Lower leg skin (tissue), 4 donors: ENCODE measurements around the gene FLNB. TPM values are rescaled to one million over a fixed set of nuclear protein-coding genes. Genes with fewer than 3 reads are reported as not detected.

ENCODE experiments used
- DNase-seq, 2 donors: peaks; one replicate each; pipeline ENCODE4 v3.0.0-alpha.2; 2019; ENCODE audit warnings: low spot score in 2 of 2
- H3K4me3 ChIP-seq: fragments of 200-600 bp; sonication (generic); 2 replicates; pipeline ENCODE4 v1.5.1; 2017; ENCODE audit warnings: mild to moderate bottlenecking, low read depth; ENCODE audit not compliant: poor library complexity, severe bottlenecking
- POLR2A ChIP-seq, 2 donors: fragments of 450-650 bp; IDR thresholded peaks; one replicate each; pipeline ENCODE4 v1.6.1; 2016 to 2017; ENCODE audit warnings: antibody characterized with exemption in 2 of 2, mild to moderate bottlenecking in 1 of 2, moderate library complexity in 1 of 2
- WGBS, 2 donors: methylation state at CpG; one replicate each; pipeline ENCODE4 v1.1.5; 2018; 5-methylcytosine and 5-hydroxymethylcytosine counted together
- intact Hi-C: fragments of 100-400 bp; cut with DNase I; formaldehyde crosslinking; loops from one replicate; pipeline ENCODE4 v1.15.0; 2023; ENCODE audit warnings: low total_unique reads
- total RNA-seq, 4 donors: library from RNA; depleted of rRNA; stranded (reverse); fragments of >200 nt; gene quantifications; one replicate each; pipeline ENCODE4 v1.1.0, GENCODE V29; 2016
- TF ChIP-seq, protein P1 (sequence below), 3 donors: fragments of 450-650 bp; IDR thresholded peaks; one replicate each; pipeline ENCODE4 v1.5.1; 2016; ENCODE audit warnings: antibody characterized with exemption in 3 of 3, mild to moderate bottlenecking in 3 of 3, moderate library complexity in 2 of 3

FLNB gene
- total RNA-seq, 4 donors from 2014 or later, result 108 to 155 (median 128) TPM

DNA sequence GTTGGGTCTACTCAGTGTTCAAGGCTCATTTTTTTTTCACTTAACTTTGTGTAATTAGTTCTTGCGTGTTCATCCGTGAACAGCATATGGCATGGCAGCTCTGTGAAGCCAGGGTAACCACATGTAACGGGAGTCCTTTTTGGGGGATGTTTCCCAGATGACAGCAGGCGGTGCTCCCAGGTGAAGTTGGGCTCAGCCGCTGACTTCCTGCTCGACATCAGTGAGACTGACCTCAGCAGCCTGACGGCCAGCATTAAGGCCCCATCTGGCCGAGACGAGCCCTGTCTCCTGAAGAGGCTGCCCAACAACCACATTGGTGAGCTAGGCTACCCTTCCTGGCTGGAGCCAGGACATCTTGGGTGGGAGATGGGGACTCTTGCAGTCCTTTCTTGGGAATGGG lies 139.8 kb downstream of the FLNB start:
- H3K4me3 ChIP-seq, result no peak overlapping the region
- DNase-seq, result no peak
- intact Hi-C loops, result no loop called here
- WGBS, 2 donors, result 96 to 97% methylated on average over 9 of the region's 9 CpGs
- TF ChIP-seq POLR2A (IDR thresholded peaks at IDR 0.05), result no peak
- TF ChIP-seq, protein P1, sequence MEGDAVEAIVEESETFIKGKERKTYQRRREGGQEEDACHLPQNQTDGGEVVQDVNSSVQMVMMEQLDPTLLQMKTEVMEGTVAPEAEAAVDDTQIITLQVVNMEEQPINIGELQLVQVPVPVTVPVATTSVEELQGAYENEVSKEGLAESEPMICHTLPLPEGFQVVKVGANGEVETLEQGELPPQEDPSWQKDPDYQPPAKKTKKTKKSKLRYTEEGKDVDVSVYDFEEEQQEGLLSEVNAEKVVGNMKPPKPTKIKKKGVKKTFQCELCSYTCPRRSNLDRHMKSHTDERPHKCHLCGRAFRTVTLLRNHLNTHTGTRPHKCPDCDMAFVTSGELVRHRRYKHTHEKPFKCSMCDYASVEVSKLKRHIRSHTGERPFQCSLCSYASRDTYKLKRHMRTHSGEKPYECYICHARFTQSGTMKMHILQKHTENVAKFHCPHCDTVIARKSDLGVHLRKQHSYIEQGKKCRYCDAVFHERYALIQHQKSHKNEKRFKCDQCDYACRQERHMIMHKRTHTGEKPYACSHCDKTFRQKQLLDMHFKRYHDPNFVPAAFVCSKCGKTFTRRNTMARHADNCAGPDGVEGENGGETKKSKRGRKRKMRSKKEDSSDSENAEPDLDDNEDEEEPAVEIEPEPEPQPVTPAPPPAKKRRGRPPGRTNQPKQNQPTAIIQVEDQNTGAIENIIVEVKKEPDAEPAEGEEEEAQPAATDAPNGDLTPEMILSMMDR (IDR thresholded peaks at IDR 0.05), result no peak

DNA sequence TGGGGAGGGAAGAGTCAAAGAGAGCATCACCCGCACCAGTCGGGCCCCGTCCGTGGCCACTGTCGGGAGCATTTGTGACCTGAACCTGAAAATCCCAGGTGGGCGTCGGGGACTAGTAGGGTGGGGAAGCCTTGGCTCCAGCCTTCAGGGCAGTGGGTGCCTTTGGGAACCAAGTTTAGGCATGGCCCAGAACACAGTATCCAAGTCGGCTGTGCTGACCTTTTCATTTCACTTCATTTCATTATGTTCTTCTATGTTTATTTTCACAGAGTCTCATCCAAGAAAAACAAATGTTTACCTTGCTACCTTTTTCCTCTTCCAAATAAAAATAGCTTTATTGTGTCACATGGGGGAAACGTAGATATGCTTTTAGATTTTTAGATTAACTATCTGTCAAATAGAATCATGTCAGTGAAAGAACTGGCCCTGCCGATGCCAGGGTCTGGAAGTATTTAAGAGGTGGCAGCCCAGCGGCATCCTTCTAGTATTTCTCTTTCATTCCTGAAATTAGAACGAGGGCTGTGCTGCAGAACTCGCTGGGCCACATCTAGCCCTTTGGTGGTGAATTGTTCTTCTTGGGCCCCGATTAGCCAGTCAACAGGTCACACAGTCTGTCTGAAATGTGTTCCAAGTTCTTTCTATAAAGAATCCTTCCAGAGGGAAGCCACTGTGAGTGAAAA lies 142.0 kb downstream of the FLNB start:
- intact Hi-C loops, result no loop called here
- no peak for TF ChIP-seq POLR2A (IDR thresholded peaks at IDR 0.05)
- DNase-seq, result no peak
- 80 to 85% methylated on average over 14 of the region's 14 CpGs for WGBS, 2 donors
- no peak overlapping the region for H3K4me3 ChIP-seq

DNA sequence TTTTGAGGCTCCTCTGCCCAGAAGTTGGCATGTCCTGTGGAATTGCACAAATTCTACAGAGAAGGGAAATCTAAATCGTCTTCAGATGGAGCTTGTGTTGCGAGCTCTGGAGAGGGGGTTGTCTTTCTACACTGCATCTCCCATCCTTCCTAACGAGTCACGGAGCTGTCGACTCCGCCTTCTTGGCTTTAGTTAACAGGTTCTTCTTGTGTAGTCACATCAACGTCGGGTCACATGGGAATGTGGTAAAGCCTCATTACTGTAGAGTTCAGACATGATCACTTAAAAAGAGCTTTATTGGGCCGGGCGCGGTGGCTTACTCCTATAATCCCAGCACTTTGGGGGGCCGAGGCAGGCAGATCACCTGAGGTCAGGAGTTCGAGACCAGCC lies 142.6 kb downstream of the FLNB start:
- intact Hi-C loops, result no loop called here
- DNase-seq, result no peak
- WGBS, 2 donors, result 59 to 64% methylated on average over 13 of the region's 13 CpGs
- TF ChIP-seq POLR2A (IDR thresholded peaks at IDR 0.05), result no peak
- TF ChIP-seq, protein P1 (IDR thresholded peaks at IDR 0.05), result no peak
- H3K4me3 ChIP-seq, result no peak overlapping the region

DNA sequence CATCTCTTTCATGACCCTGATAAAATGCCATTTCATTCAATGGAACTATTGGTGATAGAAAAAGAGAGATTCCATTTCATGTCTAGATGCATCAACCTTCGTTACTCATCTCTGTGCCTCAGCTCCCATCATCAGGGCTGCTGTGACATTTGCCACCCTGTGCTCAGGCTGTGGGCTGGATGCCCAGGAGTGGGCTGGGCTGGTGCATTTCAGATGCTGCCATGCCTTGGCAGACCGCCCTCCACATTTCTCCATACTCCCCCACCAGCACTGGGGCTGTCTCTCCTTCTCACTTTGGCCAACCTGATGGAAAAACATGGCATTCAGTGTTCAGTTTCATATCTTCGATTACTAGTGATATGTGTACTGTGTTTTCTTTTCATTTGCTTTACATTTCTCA lies 143.4 kb downstream of the FLNB start:
- no peak for DNase-seq
- H3K4me3 ChIP-seq, result no peak overlapping the region
- TF ChIP-seq POLR2A (IDR thresholded peaks at IDR 0.05), result no peak
- TF ChIP-seq, protein P1 (IDR thresholded peaks at IDR 0.05), result no peak
- WGBS, 2 donors, result 78 to 80% methylated on average over 3 of the region's 3 CpGs
- intact Hi-C loops, result no loop called here

DNA sequence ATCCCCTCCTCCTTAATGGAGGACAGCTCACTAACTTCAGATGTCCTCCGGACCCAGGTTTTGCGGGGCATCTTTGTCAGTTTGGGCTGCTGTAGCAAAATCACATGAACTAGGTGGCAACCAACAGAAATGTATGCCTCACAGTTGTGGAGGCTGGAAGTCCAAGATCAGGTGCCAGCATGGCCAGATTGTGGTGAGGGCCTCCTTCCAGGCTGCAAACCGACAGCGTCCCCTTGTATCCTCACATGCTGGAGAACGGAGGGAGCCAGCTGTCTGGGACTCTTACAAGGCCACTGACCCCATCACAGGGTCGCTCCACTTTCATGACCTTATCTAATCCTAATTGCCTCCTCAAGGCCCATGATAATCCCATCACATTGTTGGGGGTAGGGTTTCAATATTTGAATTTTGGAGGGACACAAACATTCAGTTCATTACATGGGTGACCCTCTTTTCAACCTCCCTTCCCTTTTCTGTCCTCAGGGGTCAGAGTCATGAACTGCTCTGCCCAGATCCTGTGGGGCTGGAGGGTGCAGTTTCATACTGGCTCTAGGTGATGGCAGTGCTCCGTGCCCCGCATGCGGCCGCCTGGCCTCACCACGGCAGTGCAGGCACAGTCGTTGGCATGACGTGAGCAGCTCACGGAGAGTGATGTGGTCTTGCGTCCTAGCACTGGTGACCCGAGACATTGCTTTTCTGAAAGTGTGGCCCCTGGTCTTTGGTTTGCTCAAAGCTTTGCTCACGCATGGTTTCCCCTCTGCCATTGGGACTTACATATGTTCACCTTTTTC lies 144.2 kb downstream of the FLNB start:
- 90 to 97% methylated on average over 17 of the region's 17 CpGs for WGBS, 2 donors
- intact Hi-C loops, result no loop called here
- TF ChIP-seq, protein P1 (IDR thresholded peaks at IDR 0.05), result no peak
- TF ChIP-seq POLR2A (IDR thresholded peaks at IDR 0.05), result no peak
- H3K4me3 ChIP-seq, result no peak overlapping the region
- no peak for DNase-seq

DNA sequence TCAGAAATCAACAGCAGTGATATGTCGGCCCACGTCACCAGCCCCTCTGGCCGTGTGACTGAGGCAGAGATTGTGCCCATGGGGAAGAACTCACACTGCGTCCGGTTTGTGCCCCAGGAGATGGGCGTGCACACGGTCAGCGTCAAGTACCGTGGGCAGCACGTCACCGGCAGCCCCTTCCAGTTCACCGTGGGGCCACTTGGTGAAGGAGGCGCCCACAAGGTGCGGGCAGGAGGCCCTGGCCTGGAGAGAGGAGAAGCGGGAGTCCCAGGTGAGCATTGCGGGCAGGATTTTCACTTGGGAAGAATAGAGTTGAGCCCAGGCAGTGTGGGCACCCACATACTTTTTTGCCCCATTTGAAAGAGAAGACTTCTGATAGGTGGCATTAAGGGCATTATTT lies 145.1 kb downstream of the FLNB start:
- WGBS, 2 donors, result 96% methylated on average over 16 of the region's 16 CpGs
- intact Hi-C loops, result no loop called here
- TF ChIP-seq POLR2A (IDR thresholded peaks at IDR 0.05), result no peak
- TF ChIP-seq, protein P1 (IDR thresholded peaks at IDR 0.05), result no peak
- DNase-seq, result no peak
- no peak overlapping the region for H3K4me3 ChIP-seq
